HL-60 (cell line): ENCODE data around the gene SMOC2.

Source experiments
- SPI1 ChIP-seq: IDR thresholded peaks from 2 replicates; pipeline ENCODE4 v1.6.1; 2012; ENCODE audit warnings: low read depth, mild to moderate bottlenecking, borderline replicate concordance
- TF ChIP-seq, protein P1 (sequence below): IDR thresholded peaks from one replicate; pipeline ENCODE4 v1.5.1; 2011; ENCODE audit warnings: low read length, control low read depth, inconsistent platforms; ENCODE audit not compliant: insufficient read depth

DNA sequence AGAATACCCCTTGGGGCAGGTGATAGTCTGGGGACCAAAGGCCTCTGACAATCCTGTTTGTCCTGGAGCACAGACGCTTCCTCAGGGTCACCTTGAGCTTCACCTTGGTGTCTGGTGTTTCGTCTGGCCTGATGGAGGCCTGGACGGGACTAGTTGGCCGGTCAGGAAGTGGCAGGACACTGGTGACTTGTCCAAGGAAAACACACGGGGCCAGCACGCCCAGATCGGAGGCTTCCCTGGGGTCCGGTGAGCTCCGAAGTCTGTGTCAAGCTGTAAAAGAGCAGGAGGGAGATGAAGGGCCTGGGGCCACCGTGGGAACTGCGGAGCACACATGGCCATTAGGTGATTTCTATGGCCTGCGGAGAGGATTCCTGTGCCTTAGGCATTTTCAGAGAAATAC lies 67.9 kb downstream of the SMOC2 start:
- TF ChIP-seq, protein P1, sequence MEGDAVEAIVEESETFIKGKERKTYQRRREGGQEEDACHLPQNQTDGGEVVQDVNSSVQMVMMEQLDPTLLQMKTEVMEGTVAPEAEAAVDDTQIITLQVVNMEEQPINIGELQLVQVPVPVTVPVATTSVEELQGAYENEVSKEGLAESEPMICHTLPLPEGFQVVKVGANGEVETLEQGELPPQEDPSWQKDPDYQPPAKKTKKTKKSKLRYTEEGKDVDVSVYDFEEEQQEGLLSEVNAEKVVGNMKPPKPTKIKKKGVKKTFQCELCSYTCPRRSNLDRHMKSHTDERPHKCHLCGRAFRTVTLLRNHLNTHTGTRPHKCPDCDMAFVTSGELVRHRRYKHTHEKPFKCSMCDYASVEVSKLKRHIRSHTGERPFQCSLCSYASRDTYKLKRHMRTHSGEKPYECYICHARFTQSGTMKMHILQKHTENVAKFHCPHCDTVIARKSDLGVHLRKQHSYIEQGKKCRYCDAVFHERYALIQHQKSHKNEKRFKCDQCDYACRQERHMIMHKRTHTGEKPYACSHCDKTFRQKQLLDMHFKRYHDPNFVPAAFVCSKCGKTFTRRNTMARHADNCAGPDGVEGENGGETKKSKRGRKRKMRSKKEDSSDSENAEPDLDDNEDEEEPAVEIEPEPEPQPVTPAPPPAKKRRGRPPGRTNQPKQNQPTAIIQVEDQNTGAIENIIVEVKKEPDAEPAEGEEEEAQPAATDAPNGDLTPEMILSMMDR: no peak
- no peak for TF ChIP-seq SPI1
